NCI-H2227 (cell line): ENCODE measurements around the gene DOCK1.
"Not testable (repeated sequence)": the region's sequence is repeated elsewhere in the genome, so short reads cannot be mapped to it uniquely, and the experiment has no call there.

Experiments used
- DNase-seq: peaks from one replicate; lab custom pipeline; 2025; ENCODE audit not compliant: unreplicated experiment; lab: John Stamatoyannopoulos, UW

The DOCK1 gene

DNA sequence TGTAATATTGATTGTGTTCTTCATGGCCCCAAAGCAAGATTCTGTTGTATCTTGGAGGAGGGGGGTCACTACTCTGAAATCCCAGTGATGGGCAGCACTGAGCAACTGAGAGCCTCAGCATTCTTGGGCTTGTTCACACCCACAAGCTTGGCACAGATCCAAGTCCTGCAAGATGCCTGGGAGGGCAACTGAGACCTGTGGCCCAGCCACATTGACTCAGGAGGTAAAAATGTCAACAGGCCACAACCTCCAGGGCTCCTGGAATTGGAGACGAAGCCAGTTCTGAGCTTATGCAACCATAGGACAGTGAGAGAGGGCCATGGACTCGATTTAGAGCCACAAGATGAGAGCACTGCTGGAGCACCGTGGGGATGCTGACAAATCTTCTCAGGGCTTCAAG lies 3.1 kb upstream of the DOCK1 start:
- no peak for DNase-seq

DNA sequence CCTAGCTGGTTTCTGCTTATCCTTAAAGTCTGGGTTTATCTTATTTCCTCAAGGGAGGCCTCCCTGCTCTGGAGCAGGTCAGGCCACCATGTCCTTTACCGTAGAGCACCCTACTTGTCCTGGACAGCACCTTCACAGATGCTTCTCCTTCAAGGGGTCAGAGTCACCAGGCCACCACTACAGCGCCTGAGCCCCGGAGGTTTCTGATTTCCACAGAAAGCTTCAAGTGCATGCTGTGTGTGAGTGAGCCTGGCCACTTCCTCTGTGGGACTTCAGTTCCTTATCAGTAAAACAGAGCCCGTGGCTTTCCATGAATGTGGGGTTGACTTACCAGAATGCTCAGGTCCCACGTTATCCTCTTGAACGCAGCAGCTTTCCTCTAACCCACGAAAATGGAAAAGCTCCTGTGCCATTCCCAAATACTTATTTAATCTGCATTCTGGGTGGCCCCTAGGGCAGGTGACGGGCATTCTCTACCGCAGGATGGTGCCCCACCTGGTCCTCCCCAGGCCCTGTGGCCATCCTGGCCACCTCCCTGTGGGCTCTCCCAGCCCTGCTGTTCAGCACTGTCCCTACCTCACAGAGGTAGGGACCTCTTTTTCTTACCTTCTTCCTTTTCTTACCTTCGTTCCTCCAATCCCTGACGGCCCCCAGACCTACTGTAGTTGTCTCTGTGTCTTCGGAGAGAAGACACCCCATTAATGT lies 1.4 kb upstream of the DOCK1 start:
- DNase-seq = no peak

DNA sequence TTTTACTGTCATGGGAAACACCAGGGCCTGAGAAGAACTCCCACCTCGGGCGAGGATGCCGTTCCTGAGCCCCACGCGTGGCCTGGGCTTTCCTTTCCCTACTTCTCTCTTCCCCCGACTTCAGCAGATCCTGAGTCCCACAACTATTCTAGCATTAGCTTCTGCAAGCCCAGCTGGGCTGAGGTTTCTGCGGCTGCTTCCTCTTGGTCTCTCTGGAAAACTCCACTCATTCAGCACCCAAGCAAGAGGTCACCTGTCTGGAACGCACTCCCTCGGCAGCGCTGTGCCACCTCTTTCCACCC lies 761 bp upstream of the DOCK1 start:
- no peak for DNase-seq

DNA sequence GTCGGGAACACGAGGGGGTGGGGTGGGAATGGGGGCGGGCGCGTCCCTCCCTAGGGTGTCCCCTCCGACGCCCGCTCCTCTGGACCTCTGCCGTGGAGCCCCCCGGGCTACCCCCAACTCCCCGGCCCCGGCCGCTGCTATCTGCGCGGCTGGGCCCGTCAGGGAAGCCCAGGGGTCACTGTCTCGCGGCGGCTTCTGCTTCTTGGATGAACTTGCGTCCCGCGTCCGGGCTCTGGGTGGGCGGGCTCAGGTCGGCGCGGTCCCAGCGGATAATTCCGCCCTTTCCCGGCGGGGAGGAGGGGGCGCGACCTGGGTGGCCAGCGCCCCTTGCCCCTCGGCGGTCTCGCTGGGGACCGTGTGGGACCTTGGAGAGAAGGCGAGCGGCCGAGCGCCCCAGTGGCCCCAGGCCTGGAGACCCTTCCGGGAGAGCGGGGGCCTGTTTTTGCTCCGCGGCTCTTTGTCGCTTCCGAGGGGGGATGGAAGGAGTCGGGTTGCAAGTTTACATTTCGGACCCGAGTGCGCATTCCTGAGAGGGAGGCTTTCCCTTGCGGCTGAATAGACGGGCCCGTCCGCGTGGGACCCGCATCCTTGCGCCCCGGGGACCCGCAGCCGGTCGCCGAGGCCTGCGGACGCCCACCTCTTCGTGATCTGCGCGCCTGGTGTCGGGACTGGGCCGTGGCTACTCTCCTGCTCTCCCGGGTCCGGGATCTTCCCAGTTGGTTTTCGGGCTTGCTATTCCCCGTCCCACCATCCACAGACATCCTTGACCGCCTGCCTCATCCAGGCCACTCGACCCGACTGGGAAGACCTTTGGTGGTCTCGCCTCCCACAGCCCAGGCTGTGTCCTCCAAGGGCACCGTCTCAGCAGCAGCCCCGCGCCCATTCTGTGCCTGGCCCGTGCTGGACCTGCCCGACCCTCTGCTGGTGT lies 812 bp downstream of the DOCK1 start:
- DNase-seq = no peak

DNA sequence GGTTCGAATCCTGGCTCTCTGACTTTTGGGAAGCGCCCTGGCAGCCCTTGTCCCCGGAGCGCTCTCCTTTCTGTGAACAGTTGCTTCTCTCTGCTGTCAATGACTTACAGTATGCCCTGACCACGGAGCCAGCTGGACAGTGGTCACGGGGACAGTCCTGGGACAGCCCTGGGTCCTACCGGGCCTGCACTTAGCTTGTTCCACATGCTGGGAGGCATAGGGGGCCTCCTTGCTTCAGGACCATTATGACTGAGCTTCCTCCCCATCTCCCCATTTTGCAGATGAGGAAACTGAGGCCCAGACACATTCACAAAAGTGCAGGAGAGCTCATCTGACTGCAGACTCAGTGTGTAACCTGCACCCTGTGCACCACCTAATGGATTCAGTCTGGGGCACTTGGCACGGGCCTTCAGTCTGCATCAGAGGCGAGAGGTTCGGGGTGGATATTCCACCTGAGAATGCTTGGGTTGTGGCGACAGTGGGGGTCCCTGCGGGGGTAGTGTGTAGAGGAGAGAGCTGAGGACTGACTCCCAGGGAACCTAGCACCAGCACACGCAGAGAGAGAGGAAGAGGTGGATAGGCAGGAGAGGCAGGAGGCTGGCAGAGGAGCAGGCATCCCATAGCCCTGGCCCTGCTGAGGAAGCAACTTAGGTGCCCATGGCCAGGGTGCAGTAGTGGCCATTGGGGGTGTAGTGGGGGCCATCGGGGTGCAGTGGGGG lies 1.6 kb downstream of the DOCK1 start:
- no peak for DNase-seq

DNA sequence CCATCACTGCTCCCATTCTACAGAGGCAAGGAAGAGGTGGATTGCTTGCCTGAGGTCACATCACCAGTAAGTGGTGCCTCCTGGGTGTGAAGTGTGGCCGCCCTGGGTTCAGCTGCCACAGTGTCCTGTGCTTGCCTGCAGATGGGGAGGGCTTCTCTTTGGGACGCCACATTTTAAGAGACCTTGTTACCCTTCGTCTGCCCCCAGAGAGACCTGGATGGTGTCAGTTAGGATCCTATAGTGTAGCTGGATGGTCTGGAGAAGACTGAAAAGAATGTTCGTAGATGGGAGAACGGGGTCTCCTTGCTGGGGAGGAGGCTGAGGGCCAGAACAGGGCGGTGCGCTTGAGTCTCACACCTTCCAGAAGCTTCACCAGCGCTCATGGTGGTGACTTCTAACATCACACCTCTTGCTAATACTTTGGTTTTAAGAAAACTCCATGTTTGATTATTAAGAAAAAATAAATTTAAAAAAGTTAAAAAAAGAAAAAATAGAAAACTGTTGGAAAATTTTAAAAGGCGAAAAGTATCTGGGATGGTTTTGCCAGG lies 2.3 kb downstream of the DOCK1 start:
- DNase-seq = no peak

DNA sequence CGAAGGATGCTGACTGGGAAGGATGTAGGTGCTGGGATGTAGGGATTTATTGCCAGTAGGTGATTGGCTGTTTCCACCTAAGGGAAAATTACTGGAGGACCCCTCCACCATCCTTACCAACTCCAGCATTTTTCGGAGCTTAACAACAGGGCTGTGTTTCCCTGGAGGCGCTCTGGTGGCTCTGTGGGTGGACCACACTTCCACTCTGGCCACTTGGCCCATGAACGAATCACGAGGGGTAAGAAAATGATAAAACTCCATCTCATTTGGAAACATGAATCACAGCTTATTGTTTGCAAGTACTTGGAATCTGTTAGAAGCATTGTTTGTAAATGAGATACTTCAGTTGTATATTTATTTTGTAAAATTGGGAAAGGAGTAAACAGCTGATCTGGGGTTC lies 3.0 kb downstream of the DOCK1 start:
- no peak for DNase-seq

DNA sequence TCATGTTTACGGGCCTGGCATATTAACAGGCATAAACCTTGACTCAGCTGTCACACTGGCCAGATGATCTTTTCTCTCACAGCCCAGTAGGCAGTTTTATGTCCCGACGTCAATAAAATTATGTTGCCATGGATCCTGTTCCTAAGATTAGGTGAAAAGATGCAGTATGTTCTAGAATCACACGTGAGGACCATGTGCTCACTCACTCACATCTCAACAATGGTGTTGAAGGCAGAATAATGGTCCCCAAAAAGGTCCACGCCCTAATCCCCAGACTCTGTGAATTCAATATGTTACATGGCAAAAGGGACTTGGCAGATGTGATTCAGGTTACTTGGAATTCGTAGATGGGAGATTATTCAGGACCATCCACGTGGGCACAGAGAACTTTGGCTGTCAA lies 3.5 kb downstream of the DOCK1 start:
- DNase-seq = no peak

DNA sequence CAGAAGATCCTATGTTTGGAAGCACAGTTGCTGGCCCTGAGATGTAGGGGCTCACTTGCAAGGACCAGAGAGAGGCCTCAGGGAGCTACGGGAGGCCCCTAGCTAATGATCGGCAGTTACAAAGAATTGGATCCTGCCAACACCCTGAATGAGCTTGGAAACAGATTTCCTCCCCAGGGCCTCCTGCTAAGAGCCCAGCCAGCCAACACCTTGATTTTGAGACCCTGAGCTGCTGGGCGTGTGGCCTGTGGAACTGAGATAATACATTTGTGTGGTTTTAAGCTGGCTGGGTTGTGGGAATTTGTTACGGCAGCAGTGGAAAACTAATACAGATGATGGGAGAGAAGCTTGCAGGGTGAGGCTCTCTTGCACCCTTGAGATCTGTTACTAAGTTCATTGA lies 3.9 kb downstream of the DOCK1 start:
- no peak for DNase-seq

DNA sequence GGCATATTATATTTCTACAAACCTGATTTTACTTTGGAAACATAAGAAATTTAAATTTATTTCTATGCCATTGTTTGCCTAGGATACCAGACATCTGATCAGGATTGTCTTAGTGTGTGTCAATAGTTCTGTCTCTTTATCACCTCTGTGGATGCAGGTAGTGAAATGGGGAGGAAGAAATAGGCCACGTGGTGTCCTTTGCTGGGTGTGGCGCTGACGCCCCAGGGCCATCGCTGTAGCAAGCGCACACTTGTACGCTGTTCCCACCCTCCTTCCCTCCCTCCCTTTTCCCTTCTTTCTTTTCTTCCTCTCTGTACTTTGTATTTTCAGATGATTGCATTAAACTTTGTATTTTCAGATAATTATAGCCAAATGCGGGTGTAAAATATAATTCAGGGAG lies 5.0 kb downstream of the DOCK1 start:
- DNase-seq = no peak

DNA sequence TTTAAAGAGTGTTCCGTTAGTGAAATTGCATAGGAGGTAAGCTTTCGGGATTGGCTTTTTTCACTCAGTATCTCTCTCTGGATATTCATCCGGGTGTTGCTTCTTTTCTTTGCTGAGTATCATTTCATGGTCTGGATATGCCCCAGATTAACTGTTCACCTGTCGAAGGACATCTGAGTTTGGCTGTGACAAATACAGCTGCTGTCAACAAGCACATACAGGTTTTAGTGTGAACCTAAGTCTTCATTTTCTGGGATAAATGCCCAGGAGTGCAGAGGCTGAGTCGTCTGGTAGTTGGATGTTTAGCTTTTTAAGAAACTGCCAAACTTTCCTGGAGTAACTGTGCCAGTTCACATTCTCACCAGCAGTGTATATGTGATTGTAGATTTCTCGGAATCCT lies 5.6 kb downstream of the DOCK1 start:
- no peak for DNase-seq

DNA sequence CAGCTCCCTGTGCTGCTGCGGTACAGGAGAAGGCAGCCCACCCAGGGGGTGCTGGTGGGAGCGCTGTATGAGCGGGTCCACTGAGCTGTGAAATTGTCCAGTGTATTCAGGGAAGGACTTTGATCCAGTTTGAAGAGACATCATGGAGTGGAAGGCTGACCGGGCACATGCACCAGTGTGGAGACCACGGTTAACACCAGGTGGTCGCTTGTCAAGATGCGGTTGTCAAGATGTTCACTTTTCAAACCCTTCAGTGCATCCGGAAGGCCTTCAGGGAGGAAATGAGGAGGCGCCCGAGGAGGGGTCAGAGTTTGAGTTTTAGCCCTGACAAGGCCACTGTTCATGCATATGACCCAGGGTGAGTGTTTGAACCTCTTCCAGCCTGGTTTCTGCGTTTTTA lies 6.1 kb downstream of the DOCK1 start:
- DNase-seq = no peak

DNA sequence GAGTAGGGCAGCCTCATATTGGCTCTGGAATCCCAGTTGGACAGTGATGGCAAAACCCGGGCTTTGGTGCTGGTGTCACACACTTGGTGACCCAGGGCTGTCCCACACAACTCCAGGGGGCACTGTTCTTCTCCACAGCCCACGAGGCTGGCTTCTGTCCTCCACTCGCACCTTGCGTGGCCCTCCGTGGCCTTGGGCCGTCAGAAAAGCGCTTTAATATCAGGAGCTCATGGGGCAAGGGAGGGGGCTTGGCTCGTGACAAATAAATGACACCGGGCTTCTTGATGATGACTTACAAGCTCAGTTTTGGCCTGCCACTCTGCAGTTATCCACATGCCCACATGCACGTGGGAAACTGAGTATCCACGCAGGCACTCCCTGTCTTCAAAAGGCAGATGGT lies 8.1 kb downstream of the DOCK1 start:
- DNase-seq = no peak

DNA sequence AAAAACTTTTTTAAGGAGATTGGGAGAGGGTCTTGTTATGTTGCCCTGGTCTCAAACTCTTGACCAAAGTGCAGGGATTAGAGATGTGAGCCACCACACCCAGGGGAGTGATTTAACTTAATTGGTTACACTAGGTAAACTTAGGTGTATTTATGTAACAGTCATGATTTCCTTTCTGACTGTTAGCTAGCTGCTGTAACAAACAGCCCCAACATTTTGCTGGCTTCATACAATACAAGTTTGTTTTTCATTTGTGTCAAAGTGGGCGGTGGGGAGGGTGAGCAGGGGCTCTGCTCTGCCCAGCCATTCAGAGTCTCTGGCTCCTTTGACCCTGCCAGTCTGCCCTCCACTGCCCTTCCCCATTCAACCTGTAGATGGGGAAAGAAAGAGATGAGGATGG lies 9.3 kb downstream of the DOCK1 start:
- no peak for DNase-seq

DNA sequence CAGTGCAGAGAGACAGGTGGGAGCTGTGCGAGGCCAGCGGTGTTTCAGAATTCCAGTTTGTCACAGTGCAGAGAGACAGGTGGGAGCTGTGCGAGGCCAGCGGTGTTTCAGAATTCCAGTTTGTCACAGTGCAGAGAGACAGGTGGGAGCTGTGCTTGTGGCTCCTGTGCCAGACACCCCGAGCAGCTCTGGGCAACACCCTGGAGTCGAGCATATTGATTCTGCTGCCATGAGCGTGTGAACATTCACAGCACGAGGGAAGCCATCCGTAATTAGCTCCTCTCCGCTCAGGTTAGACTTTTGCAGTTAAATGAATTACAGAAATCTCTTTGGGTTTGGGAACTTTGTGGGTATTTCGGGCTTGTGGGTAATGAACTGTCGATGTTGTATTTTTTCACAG lies 11.7 kb downstream of the DOCK1 start:
- not testable (repeated sequence) for DNase-seq

DNA sequence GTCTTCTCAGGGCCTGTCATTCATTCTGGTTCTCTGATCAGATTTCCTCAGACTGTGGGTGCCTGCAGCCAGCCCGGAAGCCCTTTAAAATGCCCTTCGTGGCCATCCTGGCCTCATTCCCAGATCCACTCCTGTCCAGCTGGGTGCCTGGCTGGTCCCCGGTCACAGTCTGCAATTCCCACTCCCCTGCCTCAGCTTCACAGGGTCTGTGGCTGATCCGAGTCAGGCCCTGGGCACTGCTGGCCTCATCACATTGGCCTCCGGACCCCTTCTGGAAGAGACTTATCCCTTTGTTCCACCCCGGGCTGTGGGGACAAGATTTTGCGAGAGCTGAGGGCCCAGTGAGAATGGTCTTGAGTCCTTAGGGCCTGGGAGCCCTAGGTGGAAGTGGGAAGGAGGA lies 12.1 kb downstream of the DOCK1 start:
- no peak for DNase-seq

DNA sequence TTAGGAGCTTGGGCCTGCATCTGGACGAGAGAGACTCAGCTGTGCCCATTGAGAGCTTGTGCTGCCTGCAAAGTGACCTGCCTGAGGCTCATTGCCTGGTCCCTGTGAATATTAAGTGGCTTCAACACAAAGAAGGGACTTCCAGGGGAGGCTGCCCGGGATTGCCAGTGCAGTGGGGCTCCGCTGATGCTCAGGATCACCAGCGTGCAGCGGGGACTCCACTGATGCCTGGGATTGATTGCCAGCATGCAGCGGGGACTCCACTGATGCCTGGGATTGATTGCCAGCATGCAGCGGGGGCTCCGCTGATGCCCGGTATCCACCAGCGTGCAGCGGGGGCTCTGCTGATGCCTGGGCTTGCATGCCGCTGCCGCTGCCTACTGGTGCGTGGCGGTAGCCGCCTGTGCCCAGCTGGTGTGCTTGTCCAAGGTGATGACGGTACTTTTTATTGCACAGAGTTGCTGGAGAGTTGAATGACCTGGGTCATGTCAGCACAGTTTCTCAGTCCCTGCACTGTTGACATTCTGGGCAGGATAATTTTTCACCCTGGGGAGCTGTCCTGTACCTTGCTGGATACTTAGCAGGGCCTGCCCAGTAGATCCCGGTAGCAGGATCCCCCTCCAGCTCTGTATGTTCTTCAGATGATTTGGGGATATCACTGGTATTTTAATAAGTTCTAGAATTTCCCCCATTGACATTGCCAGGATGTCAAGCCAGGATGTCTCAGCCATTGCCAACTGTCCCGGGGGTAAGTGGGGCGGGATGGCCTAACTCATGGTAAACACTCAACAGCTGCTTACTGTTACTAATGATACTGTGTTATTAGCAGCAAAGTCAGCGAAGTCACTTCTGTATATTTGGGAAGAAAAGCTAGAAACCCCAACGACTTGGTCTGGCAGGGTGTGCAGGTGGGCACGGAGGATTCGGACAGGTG lies 13.0 kb downstream of the DOCK1 start:
- DNase-seq = no peak

DNA sequence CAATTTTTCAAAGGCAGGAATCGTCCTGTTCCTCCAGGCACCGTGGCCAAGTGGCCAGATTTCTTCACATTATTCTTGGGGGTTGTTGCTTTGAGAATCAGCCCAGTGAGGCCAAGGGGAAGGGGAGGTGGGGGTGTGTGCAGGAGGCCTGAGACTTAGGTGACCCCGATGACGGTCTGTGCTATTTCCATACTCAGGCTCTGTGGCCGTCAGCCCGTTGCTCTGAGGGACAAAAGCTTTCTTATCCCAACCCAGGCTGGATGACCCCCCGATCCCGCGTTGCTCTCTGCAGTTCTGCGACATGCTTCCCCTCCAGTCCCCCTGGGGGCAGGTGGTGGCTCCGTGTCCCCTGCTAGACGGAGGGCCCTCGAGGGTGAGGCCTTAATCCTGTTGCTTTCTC lies 14.2 kb downstream of the DOCK1 start:
- no peak for DNase-seq

DNA sequence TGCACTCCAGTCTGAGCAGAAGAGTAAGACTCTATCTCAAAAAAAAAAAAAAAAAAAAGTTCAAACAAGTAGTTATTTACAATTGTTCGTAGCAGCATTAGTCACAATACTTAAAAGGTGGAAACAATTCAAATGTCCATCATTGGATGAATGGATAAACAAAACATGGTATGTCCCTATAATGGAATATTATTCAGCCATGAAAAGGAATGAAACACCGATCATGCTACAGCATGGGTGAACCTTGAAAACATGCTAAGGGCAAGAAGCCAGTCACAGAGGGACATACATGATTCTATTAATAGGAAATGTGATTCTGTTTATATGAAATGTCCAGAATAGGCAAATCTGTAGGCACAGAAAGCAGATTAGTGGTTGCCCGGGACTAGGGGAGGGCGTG lies 15.9 kb downstream of the DOCK1 start:
- DNase-seq = no peak

DNA sequence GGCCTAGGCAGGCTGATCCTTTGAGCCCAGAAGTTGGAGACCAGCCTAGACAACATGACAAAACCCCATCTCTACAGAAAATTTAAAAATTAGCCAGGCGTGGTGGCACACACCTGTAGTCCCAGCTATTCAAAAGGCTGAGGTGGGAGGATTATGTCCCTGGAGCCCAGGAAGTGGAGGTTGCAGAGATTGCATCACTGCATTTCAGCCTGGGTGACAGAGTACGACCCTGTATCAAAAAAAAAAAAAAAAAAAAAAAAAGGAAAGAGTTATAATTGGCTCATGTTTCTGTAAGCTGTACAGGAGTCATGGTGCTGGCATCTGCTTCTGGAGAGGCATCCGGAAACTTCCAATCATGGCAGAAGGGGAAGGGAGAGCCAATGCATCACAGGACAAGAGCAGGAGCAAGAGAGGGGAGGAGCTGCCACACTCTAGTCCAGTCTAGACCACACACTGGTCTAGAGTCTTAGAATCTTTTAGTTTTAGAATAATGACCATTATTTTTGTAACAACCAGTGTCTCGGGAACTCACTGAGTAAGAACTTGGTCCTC lies 16.8 kb downstream of the DOCK1 start:
- no peak for DNase-seq
